ENCODE measurements around the gene CYFIP1. TPM values are rescaled to one million over a fixed set of nuclear protein-coding genes. Genes with fewer than 3 reads are reported as not detected.

The CYFIP1 gene
- polyA plus RNA-seq, 1 donor from 2014 or later: 9.3 TPM

- Histone ChIP-seq H4K20me1 (ENCODE audit: insufficient read depth) (no peaks in the 10 kb centered on the region), H3K27me3 (ENCODE audit: insufficient read depth, low read depth, low read length) (no peaks in the 10 kb centered on the region), H3K9me2 (ENCODE audit: insufficient read depth, low read length) (no peaks in the 10 kb centered on the region), H3K79me2 (replicated peaks; ENCODE audit: insufficient read depth, low read length) (no peaks in the 10 kb centered on the region), H3K36me3 (ENCODE audit: insufficient read depth, low read length) (peaks cover 7% of the 10 kb centered on the region), H3K9ac (ENCODE audit: low read length) (no peak overlapping the region), H3F3A (ENCODE audit: insufficient read depth, low read length, poor library complexity, severe bottlenecking) (no peaks in the 10 kb centered on the region), H2AFZ (ENCODE audit: low read depth, low read length) (no peak overlapping the region), H3K9me3 (ENCODE audit: low read length) (no peaks in the 10 kb centered on the region), H3K4me2 (ENCODE audit: low read length) (no peak overlapping the region), H3K4me3 (ENCODE audit: low read length) (no peak overlapping the region), H3K27ac (ENCODE audit: low read length) (no peak overlapping the region)
- TF ChIP-seq EZH2 (IDR thresholded peaks at IDR 0.05; ENCODE audit: borderline replicate concordance, insufficient read depth, low read length, poor library complexity, severe bottlenecking) (no peak), REST (IDR thresholded peaks at IDR 0.05; ENCODE audit: borderline replicate concordance) (no peak), MXI1 (conservative IDR thresholded peaks at IDR 0.05; ENCODE audit: poor library complexity, severe bottlenecking) (no peak), EP300 (conservative IDR thresholded peaks at IDR 0.05; ENCODE audit: poor library complexity, severe bottlenecking) (no peak)
These were observed 156.6 kb downstream of the CYFIP1 start for GRCh38 chr15:22823495-22824128.

GRCh38 chr15:22819651-22820050, 160.5 kb downstream of the CYFIP1 start:
- no peaks in the 10 kb centered on the region for H3K9me3 ChIP-seq (ENCODE audit: low read length)
- TF ChIP-seq EP300 (conservative IDR thresholded peaks at IDR 0.05; ENCODE audit: poor library complexity, severe bottlenecking): no peak
- no peak for TF ChIP-seq RAD21 (conservative IDR thresholded peaks at IDR 0.05)
- no peak for TF ChIP-seq REST (IDR thresholded peaks at IDR 0.05; ENCODE audit: borderline replicate concordance)
- no peak for TF ChIP-seq TAF1 (IDR thresholded peaks at IDR 0.05; ENCODE audit: low read depth)
- no peak for TF ChIP-seq MXI1 (conservative IDR thresholded peaks at IDR 0.05; ENCODE audit: poor library complexity, severe bottlenecking)
- no peaks in the 10 kb centered on the region for H3K27me3 ChIP-seq (ENCODE audit: insufficient read depth, low read depth, low read length)
- H3K4me2 ChIP-seq (ENCODE audit: low read length): no peak overlapping the region
- no peak overlapping the region for H3K4me3 ChIP-seq (ENCODE audit: low read length)
- H4K20me1 ChIP-seq (ENCODE audit: insufficient read depth): no peaks in the 10 kb centered on the region
- H3K27ac ChIP-seq (ENCODE audit: low read length): no peak overlapping the region
- H3K9me2 ChIP-seq (ENCODE audit: insufficient read depth, low read length): no peaks in the 10 kb centered on the region
- no peaks in the 10 kb centered on the region for H3F3A ChIP-seq (ENCODE audit: insufficient read depth, low read length, poor library complexity, severe bottlenecking)
- H2AFZ ChIP-seq (ENCODE audit: low read depth, low read length): no peak overlapping the region
- no peak overlapping the region for H3K9ac ChIP-seq (ENCODE audit: low read length)
- no peaks in the 10 kb centered on the region for H3K36me3 ChIP-seq (ENCODE audit: insufficient read depth, low read length)
- no peaks in the 10 kb centered on the region for H3K79me2 ChIP-seq (replicated peaks; ENCODE audit: insufficient read depth, low read length)

Other genes starting within 250 kb of the CYFIP1 start
- gene NIPA1, start 193.7 kb downstream of the CYFIP1 start, polyA plus RNA-seq: 32.3 and 32.8 TPM in 2 replicates
- 51.3 and 52.6 TPM in 2 replicates for gene NIPA2, start 141.7 kb downstream of the CYFIP1 start, polyA plus RNA-seq
- gene TUBGCP5, start 59.2 kb upstream of the CYFIP1 start, polyA plus RNA-seq: 23.3 and 30.3 TPM in 2 replicates
- not detected in 2 replicates for gene GOLGA6L1, start 156.5 kb upstream of the CYFIP1 start, polyA plus RNA-seq

Data from neural cell (in vitro differentiated cells).